Kidney epithelial cell (primary cell): ENCODE data around the gene ZBTB16. TPM values are rescaled to one million over a fixed set of nuclear protein-coding genes. Genes with fewer than 3 reads are reported as not detected.
A peak's percentile ranks its signal among the peaks of the same experiment; 100 is the strongest.

Source experiments
- DNase-seq: peaks from one replicate; pipeline ENCODE4 v3.0.0-alpha.2; 2010; ENCODE audit warnings: low read depth
- H3K27me3 ChIP-seq: 2 replicates; pipeline ENCODE4 v1.6.0; 2011; ENCODE audit warnings: low read length; ENCODE audit not compliant: control insufficient read depth, insufficient read depth
- H3K36me3 ChIP-seq: 2 replicates; pipeline ENCODE4 v1.5.1; 2011; ENCODE audit warnings: low read length; ENCODE audit not compliant: control insufficient read depth, insufficient read depth
- H3K4me3 ChIP-seq: 2 replicates; pipeline ENCODE4 v1.5.1; 2011; ENCODE audit warnings: low read depth, mild to moderate bottlenecking, control low read depth, low read length
- total RNA-seq: library from RNA; depleted of rRNA; stranded (reverse); fragments of >200 nt; gene quantifications from 2 replicates; pipeline ENCODE4 v1.2.3, GENCODE V29; 2015
- TF ChIP-seq, protein P1 (sequence below): IDR thresholded peaks from 2 replicates; pipeline ENCODE4 v1.5.1; 2011; ENCODE audit warnings: mild to moderate bottlenecking, moderate library complexity, low read length, control low read depth, inconsistent platforms; ENCODE audit not compliant: insufficient read depth, poor library complexity, severe bottlenecking

The ZBTB16 gene
- total RNA-seq, 1 donor from 2014 or later = 0.08 TPM

DNA sequence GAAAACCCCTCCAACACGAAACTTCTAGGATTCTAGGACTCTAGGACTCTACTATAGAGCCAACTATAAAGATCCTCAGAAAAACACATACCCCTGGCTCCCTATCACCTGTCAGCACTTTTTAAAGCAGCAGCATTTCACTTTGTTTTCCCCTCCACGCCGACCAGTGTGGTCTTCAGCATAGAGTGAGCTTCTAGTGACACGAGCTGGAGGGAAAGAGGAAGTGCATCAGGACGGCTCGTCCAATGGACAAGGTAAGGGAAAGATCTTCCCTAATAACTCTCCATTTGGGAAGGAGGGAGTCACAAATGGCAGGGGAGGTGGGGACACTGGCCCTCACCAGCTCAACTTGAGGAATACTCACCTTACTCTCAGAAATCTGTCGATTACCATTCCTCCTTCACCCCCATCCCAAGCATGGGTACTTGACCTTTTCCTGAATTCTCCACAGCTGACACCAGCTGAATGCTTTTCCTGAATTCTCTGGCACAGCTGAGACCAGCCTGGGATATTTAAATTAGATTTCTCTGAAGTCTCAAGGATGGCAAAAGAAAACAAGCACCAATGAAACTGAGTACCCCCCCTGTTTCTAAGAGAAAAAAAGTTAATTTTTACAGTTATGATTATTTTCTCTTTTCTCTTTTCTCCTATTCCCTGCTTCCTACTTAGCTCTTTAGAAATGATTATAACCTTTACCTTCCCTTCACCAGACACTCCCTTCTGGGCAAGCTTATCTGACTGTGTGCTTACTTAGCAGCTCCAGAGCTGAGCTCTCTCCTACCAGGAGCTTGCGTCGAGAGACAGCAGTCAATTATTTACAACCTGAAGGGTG is 203.4 kb downstream of the ZBTB16 start:
- no peak overlapping the region for H3K4me3 ChIP-seq
- TF ChIP-seq, protein P1, sequence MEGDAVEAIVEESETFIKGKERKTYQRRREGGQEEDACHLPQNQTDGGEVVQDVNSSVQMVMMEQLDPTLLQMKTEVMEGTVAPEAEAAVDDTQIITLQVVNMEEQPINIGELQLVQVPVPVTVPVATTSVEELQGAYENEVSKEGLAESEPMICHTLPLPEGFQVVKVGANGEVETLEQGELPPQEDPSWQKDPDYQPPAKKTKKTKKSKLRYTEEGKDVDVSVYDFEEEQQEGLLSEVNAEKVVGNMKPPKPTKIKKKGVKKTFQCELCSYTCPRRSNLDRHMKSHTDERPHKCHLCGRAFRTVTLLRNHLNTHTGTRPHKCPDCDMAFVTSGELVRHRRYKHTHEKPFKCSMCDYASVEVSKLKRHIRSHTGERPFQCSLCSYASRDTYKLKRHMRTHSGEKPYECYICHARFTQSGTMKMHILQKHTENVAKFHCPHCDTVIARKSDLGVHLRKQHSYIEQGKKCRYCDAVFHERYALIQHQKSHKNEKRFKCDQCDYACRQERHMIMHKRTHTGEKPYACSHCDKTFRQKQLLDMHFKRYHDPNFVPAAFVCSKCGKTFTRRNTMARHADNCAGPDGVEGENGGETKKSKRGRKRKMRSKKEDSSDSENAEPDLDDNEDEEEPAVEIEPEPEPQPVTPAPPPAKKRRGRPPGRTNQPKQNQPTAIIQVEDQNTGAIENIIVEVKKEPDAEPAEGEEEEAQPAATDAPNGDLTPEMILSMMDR = peak; percentile 82
- peaks cover 45% of the 10 kb centered on the region for H3K27me3 ChIP-seq
- DNase-seq = no peak
- H3K36me3 ChIP-seq = no peaks in the 10 kb centered on the region

DNA sequence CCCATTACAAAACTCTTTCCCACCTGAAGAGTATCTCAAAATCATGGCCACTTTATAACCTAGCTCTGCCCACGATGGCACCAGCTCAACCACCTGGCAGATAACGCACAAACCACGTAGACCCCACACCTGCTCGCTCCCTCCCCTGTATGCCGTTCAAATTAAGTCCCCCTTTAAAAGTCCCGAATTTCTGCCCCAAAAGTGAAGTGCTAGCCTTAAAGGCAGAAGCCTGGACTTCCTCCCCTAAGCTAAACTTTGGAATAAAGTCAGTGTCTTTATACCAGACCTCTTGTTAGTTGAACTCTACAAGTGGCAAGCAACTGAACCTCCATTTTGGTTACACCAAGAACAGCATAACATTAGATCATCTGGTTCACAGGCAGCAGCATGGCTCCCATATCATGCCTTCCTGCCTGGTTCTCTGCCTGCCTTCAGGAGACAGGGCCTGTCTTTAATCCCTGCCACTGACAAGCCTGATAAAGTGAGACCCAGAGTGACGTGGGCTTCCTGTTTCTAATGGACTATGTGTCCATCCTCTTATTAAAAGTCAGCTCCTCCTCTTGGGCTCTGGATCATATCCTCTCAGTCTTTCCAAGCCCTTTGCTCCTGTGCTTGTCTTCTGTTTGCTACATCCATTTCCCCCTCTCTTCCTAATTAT is 204.1 kb downstream of the ZBTB16 start:
- TF ChIP-seq, protein P1 = no peak
- no peak overlapping the region for H3K4me3 ChIP-seq
- DNase-seq = no peak
- H3K36me3 ChIP-seq = no peaks in the 10 kb centered on the region
- peaks cover 37% of the 10 kb centered on the region for H3K27me3 ChIP-seq

DNA sequence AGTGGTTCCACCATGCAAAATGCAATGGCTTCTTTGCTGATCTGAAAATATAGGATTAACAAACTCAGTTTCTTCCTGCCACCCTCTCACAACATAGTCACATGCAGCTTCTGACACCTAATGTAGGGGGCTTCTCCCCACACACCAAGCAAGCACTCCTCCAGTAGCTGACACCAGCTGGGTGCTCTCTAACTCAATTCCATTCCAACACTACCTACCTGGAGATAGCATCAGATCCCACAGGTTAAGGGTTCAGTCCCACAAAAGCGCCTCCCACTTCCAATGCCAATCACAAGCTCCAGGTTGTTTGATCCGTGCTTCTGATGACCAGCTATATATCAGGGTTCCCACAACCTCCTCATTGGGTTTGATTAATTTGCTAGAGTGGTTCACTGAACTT is 204.9 kb downstream of the ZBTB16 start:
- no peak for DNase-seq
- no peaks in the 10 kb centered on the region for H3K36me3 ChIP-seq
- no peak overlapping the region for H3K4me3 ChIP-seq
- TF ChIP-seq, protein P1 = no peak
- peaks cover 32% of the 10 kb centered on the region for H3K27me3 ChIP-seq

DNA sequence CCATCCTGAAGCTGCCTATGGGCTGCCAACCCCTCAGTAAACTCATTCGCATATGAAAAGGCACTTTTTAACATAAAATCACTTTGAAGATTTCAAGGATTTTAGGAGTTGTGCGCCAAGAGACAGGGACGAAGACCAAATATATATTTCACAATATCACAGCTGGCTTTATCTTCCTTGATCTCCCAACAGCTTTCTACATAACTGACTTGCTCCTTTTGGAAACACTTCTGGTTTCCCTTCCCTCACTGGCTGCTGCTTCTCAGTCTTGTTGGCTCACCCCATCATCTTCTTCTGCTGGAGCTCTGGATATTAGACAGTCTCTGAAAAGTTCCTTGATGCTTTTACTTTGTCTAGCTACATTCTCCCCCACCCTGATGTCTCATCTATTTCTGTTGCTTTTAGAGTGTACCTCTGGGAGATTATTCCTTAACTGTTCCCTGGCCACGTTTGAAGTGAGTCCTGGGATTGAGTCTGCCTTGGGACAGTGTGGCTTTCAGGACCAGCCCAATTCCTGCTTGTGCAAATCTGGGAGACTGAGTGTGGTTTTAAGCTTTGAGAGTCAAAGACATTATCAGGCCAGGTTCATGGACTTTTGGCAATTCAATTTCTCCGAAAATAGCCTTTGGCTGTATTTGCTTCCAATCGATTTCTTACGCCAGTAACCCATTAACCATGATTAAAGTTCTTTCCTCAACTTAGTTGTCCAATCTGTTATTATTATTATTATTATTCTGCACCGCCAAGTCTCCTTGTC is 205.8 kb downstream of the ZBTB16 start:
- H3K27me3 ChIP-seq = peaks cover 23% of the 10 kb centered on the region
- TF ChIP-seq, protein P1 = no peak
- H3K4me3 ChIP-seq = no peak overlapping the region
- DNase-seq = no peak
- no peaks in the 10 kb centered on the region for H3K36me3 ChIP-seq

DNA sequence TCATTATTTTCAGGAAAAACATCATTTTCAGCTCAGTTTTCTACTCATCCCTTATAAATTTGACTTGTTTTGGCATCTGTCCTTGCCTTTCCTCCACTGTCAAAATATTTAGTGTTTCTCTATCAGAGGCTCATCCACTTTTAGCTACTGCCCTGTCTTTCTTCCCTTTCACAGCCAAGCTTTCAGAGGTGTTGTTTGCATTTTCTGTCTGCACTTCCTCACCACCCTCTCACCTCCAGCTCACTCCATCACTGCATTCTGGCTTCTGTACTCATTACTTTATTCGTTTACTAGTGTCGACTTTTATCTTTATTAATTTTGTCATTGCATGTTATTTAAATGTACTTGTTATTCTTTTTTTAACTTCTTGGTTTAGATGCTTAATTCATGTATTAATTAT is 210.0 kb downstream of the ZBTB16 start:
- no peaks in the 10 kb centered on the region for H3K36me3 ChIP-seq
- TF ChIP-seq, protein P1 = no peak

More for the DNA sequence above, 210.0 kb downstream of the ZBTB16 start:
- H3K27me3 ChIP-seq = peaks cover 9% of the 10 kb centered on the region
- no peak overlapping the region for H3K4me3 ChIP-seq
- no peak for DNase-seq
